ENCODE results near the gene CFAP74.

- TF ChIP-seq SREBF2 (IDR thresholded peaks at IDR 0.05) (no peak), FOSL2 (IDR thresholded peaks at IDR 0.05) (no peak), FOSL2 (CRISPR knock-in tag; IDR thresholded peaks at IDR 0.05) (no peak), RNF2 (IDR thresholded peaks at IDR 0.05; ENCODE audit: borderline replicate concordance, low read depth) (no peak), KDM1A (IDR thresholded peaks at IDR 0.05; ENCODE audit: low read depth) (no peak), CHD4 (IDR thresholded peaks at IDR 0.05; ENCODE audit: borderline replicate concordance) (no peak), ZNF302 (CRISPR knock-in tag; IDR thresholded peaks at IDR 0.05) (no peak), POLR2AphosphoS2 (conservative IDR thresholded peaks at IDR 0.05; ENCODE audit: low read length) (no peak), POLR2A (IDR thresholded peaks at IDR 0.05; ENCODE audit: low read length) (no peak), NFE2L2 (conservative IDR thresholded peaks at IDR 0.05; ENCODE audit: low read length) (no peak), CTCF (IDR thresholded peaks at IDR 0.05) (no peak), MAZ (IDR thresholded peaks at IDR 0.05; ENCODE audit: borderline replicate concordance, low read depth, low read length) (no peak), RCOR1 (IDR thresholded peaks at IDR 0.05; ENCODE audit: low read depth, low read length) (no peak)
Observed at GRCh38 chr1:2038229-2038628, 34.6 kb upstream of the CFAP74 start.
